HUES64 (cell line): ENCODE data around the gene CTXN3. TPM values are rescaled to one million over a fixed set of nuclear protein-coding genes. Genes with fewer than 3 reads are reported as not detected.

Source experiments
- H3K27ac ChIP-seq: 2 replicates; pipeline ENCODE4 v1.7.0; 2013; ENCODE audit warnings: low read depth, low read length, inconsistent platforms
- H3K27me3 ChIP-seq: 2 replicates; pipeline ENCODE4 v1.6.1; 2013; ENCODE audit warnings: mild to moderate bottlenecking, low read length; ENCODE audit not compliant: insufficient read depth
- H3K36me3 ChIP-seq: 2 replicates; pipeline ENCODE4 v1.6.1; 2013; ENCODE audit warnings: mild to moderate bottlenecking, low read length; ENCODE audit not compliant: insufficient read depth
- H3K4me1 ChIP-seq: 2 replicates; pipeline ENCODE4 v1.6.1; 2013; ENCODE audit warnings: mild to moderate bottlenecking, low read length, moderate library complexity; ENCODE audit not compliant: insufficient read depth
- H3K4me3 ChIP-seq: 2 replicates; pipeline ENCODE4 v1.5.1; 2013; ENCODE audit warnings: mild to moderate bottlenecking, low read length, moderate library complexity
- H3K9ac ChIP-seq: 2 replicates; pipeline ENCODE4 v1.6.1; 2013; ENCODE audit warnings: mild to moderate bottlenecking, low read depth, low read length
- H3K9me3 ChIP-seq: 2 replicates; pipeline ENCODE4 v1.6.1; 2013; ENCODE audit warnings: low read depth, low read length; ENCODE audit not compliant: insufficient read depth
- WGBS: fragments of 150-250, 120-280 bp; methylation state at CpG from one replicate; pipeline ENCODE4 v1.1.7; 2013; ENCODE audit warnings: missing lambda C conversion rate; 5-methylcytosine and 5-hydroxymethylcytosine counted together
- polyA plus RNA-seq, 2 experiments: library from polyadenylated mRNA; stranded (reverse); fragments of 50-300 nt; gene quantifications; one replicate each; pipeline ENCODE4 v1.2.3, GENCODE V29; 2013

Gene CTXN3
- not detected for polyA plus RNA-seq (2013, experiment 1 of 2)
- not detected for polyA plus RNA-seq (2013, experiment 2 of 2)

DNA sequence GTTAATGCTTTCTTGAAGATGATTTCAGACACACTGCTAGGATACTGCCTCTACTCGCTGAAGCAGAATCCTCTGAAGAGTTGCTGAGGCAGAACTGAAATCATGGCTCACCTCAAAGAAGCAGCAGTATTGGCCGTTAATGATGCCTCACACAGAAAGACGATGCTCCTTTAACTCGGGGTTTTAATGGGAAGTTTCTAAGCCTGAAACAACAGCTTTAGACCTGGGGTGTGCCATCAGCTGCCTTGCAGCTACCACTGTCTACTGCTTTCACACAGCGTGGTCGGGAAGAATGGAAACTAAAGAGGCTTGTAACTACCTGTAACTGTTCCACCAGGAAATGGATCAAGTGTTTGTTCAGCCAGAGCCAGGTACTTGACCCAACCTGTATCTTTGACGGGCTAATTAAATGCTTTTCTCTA lies at the start of gene CTXN3:
Gene CTXN3, plus strand, starts transcription at position 65 of the 422 bp plus-strand sequence. CDS start 8,440 bp downstream, outside the sequence.
- H3K36me3 ChIP-seq, result no peaks in the 10 kb centered on the region
- H3K9ac ChIP-seq, result no peak within 1 kb of the TSS
- no peaks in the 10 kb centered on the region for H3K27me3 ChIP-seq
- H3K9me3 ChIP-seq, result no peaks in the 10 kb centered on the region
- 65% methylated on average over 7 of the region's 7 CpGs for WGBS
- H3K4me3 ChIP-seq, result no peak within 1 kb of the TSS
- H3K4me1 ChIP-seq, result peaks cover 21% of the 10 kb centered on the region
- no peak within 1 kb of the TSS for H3K27ac ChIP-seq

GRCh38 chr5:127599320-127599719 lies 49.6 kb upstream of the CTXN3 start:
- Histone ChIP-seq H3K36me3 (no peaks in the 10 kb centered on the region), H3K9ac (no peak overlapping the region), H3K9me3 (no peaks in the 10 kb centered on the region), H3K27me3 (no peaks in the 10 kb centered on the region), H3K4me1 (peaks cover 12% of the 10 kb centered on the region), H3K4me3 (no peak overlapping the region), H3K27ac (no peak overlapping the region)
- WGBS, result 91% methylated on average over 3 of the region's 3 CpGs

- Histone ChIP-seq H3K4me1 (peaks cover 12% of the 10 kb centered on the region), H3K4me3 (no peak overlapping the region), H3K9me3 (no peaks in the 10 kb centered on the region), H3K36me3 (no peaks in the 10 kb centered on the region), H3K9ac (no peak overlapping the region), H3K27ac (no peak overlapping the region), H3K27me3 (no peaks in the 10 kb centered on the region)
- 98% methylated on average over 4 of the region's 4 CpGs for WGBS
Observed at GRCh38 chr5:127599847-127600246, 49.0 kb upstream of the CTXN3 start.

GRCh38 chr5:127601111-127601510 lies 47.8 kb upstream of the CTXN3 start:
- WGBS, result 100% methylated on average over 1 of the region's 1 CpG
- peaks cover 9% of the 10 kb centered on the region for H3K4me1 ChIP-seq
- H3K27ac ChIP-seq, result no peak overlapping the region
- no peak overlapping the region for H3K9ac ChIP-seq
- H3K36me3 ChIP-seq, result no peaks in the 10 kb centered on the region
- no peak overlapping the region for H3K4me3 ChIP-seq
- no peaks in the 10 kb centered on the region for H3K27me3 ChIP-seq
- H3K9me3 ChIP-seq, result no peaks in the 10 kb centered on the region

GRCh38 chr5:127601601-127602000 lies 47.3 kb upstream of the CTXN3 start:
- Histone ChIP-seq H3K4me1 (peaks cover 9% of the 10 kb centered on the region), H3K4me3 (no peak overlapping the region), H3K36me3 (no peaks in the 10 kb centered on the region), H3K27ac (no peak overlapping the region), H3K27me3 (no peaks in the 10 kb centered on the region), H3K9ac (no peak overlapping the region), H3K9me3 (no peaks in the 10 kb centered on the region)
- WGBS, result 97% methylated on average over 4 of the region's 4 CpGs

DNA sequence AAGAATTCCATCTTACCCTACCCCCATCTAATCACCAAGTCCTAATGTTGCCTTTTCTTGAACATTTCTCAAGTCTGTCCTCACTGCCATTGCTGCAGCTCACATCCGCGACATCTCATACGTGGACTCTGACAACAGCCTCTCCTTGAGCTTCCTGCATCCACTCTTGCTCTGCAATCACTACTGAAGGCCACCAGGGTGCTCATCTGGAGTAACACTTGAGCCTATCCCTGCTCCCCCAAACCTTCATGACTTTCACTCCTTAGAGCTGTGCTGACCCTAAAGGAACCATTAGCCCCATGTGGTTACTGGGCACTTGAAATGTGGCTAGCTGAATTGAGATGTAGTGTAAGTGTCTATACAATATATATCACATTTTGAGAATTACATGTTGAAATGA lies 46.4 kb upstream of the CTXN3 start:
- Histone ChIP-seq H3K27ac (no peak overlapping the region), H3K9ac (no peak overlapping the region), H3K9me3 (no peaks in the 10 kb centered on the region), H3K4me1 (peaks cover 9% of the 10 kb centered on the region), H3K36me3 (no peaks in the 10 kb centered on the region), H3K27me3 (no peaks in the 10 kb centered on the region), H3K4me3 (no peak overlapping the region)
- WGBS, result 95% methylated on average over 3 of the region's 3 CpGs

DNA sequence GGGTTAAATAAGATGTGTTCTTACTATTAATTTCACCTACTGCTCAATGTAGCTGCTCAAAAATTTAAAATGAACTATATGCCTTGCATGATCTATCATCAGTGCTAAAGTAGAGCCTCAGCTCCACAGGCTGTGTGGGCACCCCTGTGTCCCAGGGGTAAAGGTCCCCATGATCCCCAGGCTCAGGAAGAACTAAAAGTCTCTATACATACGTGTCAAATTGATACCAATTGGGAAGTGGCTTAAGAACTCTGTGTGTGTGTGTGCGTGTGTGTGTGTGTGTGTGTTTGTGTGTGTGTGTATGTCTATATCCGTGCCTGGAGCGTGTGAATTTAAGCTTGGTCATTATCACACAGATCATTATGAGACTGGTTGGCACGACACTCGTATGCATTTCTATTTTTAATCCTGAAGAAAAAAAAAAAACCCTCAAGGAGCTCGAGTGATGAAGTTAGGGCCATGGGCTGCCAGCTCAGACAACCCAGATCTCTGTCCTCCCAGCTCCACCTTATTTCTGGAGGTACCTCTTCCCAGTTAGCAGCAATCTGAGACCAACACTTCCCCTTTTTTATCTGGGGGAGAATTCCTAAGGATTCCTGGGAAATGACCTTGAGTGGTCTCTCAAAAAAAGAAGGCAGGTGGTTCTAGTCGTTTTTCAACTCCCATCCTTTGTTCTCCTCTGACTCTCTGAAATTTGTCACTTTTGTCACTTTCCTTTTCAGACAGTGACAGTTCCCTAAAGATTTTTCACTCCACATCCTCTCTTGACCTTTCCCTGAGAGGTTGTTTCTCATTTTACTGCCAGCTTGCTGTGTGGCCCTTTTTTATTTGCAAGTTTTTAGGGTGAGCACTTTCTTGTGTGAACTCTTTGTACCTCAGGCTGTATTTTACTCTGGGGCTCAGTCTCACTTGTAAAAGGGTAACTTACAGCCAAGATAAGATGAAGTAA lies 45.7 kb upstream of the CTXN3 start:
- H3K27ac ChIP-seq, result no peak overlapping the region

GRCh38 chr5:127608077-127608660 lies 40.7 kb upstream of the CTXN3 start:
- H3K4me1 ChIP-seq, result peaks cover 8% of the 10 kb centered on the region
- no peak overlapping the region for H3K27ac ChIP-seq
- no peaks in the 10 kb centered on the region for H3K9me3 ChIP-seq
- H3K27me3 ChIP-seq, result no peaks in the 10 kb centered on the region
- H3K4me3 ChIP-seq, result no peak overlapping the region
- H3K36me3 ChIP-seq, result no peaks in the 10 kb centered on the region
- 94% methylated on average over 4 of the region's 6 CpGs for WGBS
- H3K9ac ChIP-seq, result no peak overlapping the region

More for the DNA sequence above, 45.7 kb upstream of the CTXN3 start:
- Histone ChIP-seq H3K4me1 (peaks cover 9% of the 10 kb centered on the region), H3K4me3 (no peak overlapping the region), H3K9me3 (no peaks in the 10 kb centered on the region), H3K27me3 (no peaks in the 10 kb centered on the region), H3K36me3 (no peaks in the 10 kb centered on the region), H3K9ac (no peak overlapping the region)
- 84% methylated on average over 8 of the region's 8 CpGs for WGBS

DNA sequence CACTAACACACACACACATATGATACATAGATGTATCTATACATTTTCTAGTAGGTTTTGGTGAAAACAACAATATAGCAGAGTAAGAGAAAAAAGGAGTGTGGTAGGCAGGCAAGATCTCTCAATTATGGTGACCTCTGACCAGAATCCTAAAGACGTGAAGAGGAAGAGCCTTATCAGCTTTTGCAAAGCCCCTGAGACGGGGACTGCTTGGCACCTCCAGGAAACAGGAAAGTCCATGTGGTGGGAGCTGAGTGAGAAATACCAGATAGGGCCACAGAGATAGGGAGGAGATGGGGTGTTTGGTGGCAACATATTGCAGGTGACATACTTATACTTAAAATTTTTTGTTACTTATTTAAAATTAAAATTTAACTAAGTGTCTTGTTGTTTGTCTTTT lies 39.9 kb upstream of the CTXN3 start:
- Histone ChIP-seq H3K27me3 (no peaks in the 10 kb centered on the region), H3K36me3 (no peaks in the 10 kb centered on the region), H3K27ac (no peak overlapping the region), H3K4me1 (no peaks in the 10 kb centered on the region), H3K9ac (no peak overlapping the region), H3K4me3 (no peak overlapping the region), H3K9me3 (no peaks in the 10 kb centered on the region)
- 77% methylated on average over 2 of the region's 2 CpGs for whole genome bisulfite sequencing

- WGBS, result 96% methylated on average over 2 of the region's 2 CpGs
Observed at GRCh38 chr5:127609957-127610356, 38.9 kb upstream of the CTXN3 start.

DNA sequence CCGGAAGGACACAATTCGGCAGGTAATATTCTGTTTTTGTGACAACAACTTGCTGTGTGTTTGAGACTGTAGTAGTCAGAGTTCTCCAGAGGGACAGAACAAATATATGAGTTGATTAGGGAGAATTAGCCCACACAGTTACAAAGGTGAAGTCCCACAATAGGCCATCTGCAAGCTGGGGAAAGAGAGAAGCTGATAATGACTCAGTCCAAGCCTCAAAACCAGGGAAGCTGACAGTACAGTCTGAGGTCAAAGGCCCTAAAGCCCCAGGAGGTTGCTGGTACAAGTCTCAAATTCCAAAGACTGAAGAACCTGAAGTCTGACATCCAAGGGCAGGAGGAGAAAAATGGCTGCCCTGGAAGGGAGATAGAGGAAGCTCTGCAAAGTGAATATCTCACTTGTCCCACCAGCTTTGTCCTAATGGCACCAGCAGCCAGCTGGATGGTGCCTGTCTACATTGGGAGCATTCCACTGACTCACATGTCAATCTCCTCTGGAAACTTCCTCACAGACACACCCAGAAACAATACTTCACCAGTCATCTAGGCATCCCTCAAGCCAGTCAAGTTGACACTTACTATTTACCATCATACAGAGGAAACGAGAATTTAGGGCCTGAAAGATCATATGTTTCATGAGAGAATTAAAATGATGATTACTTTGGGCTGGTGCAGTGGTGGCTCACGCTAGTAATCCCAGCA lies 36.3 kb upstream of the CTXN3 start:
- peaks cover 9% of the 10 kb centered on the region; the same call in 1 of the 2 replicates for H3K4me1 ChIP-seq
- no peak overlapping the region for H3K27ac ChIP-seq

More at GRCh38 chr5:127609957-127610356, 38.9 kb upstream of the CTXN3 start:
- Histone ChIP-seq H3K4me3 (no peak overlapping the region), H3K4me1 (no peaks in the 10 kb centered on the region), H3K27ac (no peak overlapping the region), H3K9me3 (no peaks in the 10 kb centered on the region), H3K36me3 (no peaks in the 10 kb centered on the region), H3K27me3 (no peaks in the 10 kb centered on the region), H3K9ac (no peak overlapping the region)

More for the DNA sequence above, 36.3 kb upstream of the CTXN3 start:
- H3K4me3 ChIP-seq, result no peak overlapping the region
- no peaks in the 10 kb centered on the region for H3K36me3 ChIP-seq
- WGBS, result 88% methylated on average over 4 of the region's 4 CpGs
- no peak overlapping the region for H3K9ac ChIP-seq
- no peaks in the 10 kb centered on the region for H3K27me3 ChIP-seq
- H3K9me3 ChIP-seq, result no peaks in the 10 kb centered on the region
